CD4-positive, alpha-beta T cell treated with Interleukin-1 beta for 1 hour (primary cell): Measurements from ENCODE around the gene BRD9.

Source experiments
- DNase-seq, 2 donors: peaks; one replicate each; pipeline ENCODE4 v3.0.0-alpha.2; 2020 to 2022

The BRD9 gene

DNA sequence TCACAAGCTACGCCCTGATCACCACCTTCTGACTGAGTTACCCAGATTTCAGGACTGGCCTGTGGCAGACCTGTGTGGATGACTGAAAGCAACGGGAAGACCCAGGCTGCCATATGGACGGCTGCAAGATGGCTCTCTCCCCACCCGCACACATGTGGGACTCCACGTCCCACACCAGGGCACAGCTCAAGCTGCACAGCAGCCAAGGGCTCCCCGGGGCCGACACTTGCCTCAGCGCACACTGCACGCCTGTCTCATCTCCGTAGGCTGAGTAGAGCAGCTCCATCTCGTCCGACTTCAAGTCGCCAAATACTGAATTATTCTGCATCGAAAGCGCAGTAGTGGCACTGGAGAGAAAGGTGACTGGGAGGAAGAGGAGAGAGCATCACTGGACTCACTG, 14.5 kb downstream of the BRD9 start:
- DNase-seq = no peak

DNA sequence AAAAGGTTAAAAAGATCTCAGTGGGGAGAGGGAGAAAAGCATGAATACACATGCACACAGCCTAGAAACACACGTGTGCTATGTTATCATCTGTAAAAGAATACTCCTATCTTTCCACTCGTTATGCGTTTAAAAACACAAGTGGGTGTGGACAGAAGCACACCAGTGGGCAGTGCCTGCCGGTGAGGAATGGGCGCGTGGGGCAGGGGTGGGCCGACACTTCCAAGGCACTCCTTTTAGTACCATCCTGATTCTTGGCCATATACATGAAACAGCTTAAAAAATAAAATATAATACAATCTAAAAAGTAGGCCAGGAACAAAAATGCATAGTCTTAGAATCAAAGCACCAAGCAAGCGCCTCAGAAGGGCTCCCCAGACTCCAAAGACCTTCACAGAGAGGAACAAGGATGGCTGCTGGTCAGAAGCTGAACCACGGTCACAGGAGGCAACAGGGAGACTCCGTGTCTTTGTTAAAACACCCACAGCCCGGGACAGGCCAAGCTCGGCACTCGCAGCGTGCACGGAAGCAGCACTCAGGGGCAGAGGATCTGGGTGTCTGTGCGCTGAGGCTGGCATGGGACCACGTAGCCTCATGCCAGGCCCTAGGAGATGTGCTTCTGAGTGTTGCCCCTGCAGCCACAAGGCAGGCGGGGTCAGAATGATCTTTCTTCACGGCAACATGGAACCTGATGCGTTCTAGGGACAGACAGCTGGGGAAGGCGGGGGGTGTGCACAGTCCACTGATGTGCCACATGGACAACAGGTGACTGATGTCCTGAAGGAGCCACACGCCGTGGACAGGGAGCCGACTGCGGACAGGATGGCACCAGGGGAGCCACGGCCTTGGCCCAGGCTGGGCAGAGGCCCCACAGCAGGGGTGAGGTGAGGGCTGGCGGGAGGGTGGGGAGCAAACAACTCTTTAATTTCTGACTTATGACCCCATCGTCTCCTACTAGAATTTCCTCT, 15.9 kb downstream of the BRD9 start:
- no peak for DNase-seq

DNA sequence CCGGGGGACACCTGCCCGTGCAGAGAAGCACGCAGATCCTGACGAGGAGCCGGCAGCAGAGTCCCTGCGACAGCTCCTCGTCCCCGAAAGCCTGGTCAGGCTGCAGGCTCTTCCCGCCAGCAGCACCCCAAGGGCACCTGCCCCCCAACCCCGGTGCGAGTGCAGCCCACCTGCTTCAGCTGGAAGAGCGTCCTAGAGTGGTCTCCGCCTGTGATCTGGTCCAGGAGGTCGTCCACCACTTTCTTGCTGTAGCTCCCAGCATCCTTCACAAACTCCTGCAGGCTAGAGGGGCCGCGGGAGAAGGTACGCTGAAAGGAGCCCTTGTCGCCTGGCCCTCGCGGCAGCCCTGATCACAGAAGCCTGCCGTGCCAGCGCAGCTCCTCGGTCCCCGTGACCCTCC, 16.7 kb downstream of the BRD9 start:
- DNase-seq = no peak

DNA sequence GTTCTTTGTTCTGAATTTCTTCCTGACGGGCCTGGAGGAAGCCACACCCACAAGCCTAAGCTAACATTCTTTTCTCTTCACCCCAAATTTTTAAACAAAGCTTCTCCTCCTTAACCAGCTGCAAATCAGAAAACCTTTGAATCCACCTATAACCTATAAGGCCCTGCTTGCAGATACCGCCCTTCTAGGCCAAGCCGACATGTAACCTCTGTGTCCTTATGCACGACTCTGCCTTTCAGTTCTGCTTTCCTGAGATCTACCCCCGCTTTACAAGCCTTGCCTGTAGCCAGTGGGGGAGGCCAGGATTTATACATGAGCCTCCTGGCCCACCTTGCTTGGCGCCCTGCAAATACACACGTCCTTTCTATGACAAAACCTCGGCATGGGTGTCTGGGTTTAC, 19.3 kb downstream of the BRD9 start:
- DNase-seq = no peak

DNA sequence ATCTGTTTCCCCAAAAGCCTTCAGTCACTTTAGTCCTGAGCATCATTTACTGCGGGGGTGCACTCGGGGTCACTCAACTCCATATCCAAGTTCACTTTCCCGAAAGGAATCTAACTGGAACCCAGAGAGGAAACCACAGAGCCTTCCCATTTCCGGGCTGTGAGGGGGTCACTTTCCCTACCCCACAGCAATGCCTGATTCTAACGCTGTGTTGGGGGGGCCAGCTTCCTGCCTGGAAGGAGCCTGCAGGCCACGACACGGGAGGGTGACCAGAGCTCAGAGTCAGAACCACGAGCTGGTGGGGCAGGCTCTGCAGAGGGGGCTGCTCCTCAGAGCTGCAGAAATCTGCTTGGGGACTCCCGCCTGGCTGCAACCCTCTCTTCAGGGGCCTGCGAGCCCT, 20.3 kb downstream of the BRD9 start:
- no peak for DNase-seq

DNA sequence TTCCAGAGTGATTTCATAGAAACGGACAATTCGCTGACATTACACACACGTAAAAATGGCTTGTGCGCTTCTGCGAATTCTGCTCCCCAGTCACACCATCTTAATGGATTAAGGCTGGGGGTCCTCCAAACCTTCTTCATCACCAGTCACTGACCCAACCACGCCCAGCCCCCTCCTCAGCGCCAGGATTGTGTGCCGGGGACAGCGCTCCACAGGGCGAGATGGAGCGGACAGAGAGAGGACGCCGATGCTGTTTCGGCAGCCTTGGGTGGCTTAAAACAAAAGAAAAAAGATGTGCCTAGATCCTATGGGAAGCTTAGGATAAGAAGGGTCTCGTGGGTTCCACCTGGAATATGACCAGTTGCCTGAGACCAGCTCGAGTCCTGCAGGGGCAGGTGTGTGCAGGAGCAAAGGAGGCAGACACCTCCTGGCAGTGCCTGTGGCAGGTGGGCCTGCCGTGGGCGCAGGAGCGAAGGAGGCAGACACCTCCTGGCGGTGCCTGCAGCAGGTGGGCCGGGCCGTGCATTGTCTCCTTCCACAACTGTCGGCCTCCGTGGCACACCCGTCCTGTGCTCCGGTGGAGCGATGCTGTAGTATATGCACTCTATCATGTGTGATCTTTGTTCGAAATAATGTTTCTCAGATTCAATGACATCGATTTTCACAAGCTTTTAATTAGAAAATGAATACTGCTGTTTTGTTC, 20.9 kb downstream of the BRD9 start:
- no peak for DNase-seq

DNA sequence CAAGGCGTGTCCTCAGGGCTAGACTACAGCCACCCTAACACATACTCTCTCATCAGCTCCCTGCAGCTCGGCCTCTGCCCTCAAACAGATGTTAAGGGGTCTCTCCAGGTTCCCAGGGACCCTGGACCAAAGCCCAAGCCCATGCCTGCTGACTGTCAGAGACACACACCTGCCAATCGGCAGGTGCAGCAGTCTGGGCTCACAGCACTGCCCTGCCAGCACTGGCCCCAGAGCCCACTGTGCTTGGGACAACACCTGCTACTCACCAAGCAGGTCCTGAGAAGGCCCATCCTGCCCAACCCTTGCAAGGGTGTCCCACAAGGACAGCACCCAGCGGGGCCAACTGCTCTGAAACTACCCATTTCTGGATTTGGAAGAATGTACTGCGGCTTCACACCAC, 21.6 kb downstream of the BRD9 start:
- DNase-seq = no peak

DNA sequence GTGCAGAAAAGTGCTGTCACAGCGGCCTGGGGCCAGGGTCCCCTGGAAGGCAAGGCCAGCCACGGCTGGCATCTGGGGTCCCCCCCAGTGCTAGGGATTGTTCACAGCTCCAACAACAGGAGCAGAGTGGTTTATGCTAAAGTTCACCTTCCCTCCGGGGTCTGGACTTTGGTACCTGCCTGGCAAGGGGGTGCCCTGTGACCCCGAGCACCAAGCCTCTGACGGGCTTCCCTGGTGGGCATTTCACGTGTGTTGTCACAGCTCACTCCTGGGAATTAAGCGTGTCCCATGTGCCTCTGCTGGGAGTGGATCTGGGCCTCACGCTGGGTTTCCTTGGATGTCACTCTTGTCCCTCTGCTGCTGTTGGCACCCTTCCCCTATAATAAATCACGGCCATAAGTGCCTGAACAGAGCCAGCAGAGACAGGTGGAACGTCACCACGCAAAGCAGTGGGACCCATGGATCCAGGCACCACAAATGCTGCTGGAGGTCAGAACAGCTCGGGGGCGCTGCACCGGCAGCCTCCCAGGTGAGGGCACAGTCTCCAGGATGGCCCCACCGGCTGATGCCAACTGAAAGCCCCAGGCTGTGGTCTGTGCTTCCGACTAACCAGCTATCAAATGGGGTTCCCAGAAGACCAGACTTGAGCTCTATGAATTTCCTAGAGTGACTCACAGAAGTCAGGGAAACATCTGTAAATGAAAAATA, 24.0 kb downstream of the BRD9 start:
- no peak for DNase-seq

DNA sequence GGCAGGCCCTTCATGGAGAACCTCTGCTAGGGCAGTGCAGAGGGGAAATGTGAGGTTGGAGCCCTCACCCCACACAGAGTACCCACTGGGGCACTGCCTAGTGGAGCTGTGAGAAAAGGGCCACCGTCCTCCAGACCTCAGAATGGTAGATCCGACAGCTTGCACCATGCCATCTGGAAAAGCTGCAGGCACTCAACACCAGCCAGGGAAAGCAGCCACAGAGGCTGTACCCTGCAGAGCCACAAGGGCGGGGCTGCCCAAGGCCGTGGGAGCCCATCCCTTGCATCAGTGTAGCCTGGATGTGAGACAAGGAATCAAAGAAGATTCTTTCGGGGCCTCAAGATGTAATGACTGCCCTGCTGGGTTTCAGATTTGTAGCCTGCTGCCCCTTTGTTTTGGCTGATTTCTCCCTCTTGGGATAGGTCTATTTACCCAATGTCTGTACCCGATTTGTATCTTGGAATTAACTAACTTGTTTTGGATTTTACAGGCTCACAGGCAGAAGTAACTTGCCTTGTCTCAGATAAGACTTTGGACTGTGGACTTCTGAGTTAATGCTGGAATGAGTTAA, 25.2 kb downstream of the BRD9 start:
- DNase-seq = no peak

DNA sequence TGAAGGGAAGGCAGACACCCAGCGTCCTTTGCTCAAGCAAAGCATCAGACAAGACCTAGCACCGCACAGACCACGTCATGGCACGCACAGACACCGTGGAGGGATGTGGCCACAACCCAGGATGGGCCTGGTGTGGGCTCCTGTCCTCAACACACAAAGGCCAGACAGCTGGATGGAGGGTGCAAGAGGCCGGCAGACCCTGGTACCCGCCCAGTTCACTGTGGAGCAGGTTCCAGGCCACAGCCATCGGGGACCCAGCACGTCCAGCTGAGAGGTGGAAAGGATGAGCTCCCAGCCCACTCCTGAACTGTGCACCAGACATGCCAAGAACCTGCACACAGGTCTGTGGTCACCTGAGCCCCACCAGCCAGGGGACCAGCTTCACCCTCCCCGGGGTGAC, 26.8 kb downstream of the BRD9 start:
- no peak for DNase-seq

DNA sequence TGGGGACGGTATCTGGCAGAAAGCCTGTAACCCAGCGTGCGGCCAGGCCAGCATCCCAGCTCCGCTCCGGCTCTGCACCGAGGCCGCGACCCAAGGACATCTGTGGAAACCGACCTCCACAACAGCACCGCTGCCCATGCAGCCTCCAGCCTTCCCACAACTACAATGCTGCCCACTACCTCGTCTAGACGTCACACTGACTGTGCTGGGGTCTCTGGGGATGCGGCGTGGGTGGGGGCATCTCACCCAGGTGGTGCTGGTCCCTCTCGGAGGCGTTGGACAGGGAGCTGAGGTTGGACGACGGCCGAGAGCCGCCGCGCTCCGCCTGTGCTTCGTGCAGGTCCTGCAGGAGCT, 27.5 kb downstream of the BRD9 start:
- no peak for DNase-seq

DNA sequence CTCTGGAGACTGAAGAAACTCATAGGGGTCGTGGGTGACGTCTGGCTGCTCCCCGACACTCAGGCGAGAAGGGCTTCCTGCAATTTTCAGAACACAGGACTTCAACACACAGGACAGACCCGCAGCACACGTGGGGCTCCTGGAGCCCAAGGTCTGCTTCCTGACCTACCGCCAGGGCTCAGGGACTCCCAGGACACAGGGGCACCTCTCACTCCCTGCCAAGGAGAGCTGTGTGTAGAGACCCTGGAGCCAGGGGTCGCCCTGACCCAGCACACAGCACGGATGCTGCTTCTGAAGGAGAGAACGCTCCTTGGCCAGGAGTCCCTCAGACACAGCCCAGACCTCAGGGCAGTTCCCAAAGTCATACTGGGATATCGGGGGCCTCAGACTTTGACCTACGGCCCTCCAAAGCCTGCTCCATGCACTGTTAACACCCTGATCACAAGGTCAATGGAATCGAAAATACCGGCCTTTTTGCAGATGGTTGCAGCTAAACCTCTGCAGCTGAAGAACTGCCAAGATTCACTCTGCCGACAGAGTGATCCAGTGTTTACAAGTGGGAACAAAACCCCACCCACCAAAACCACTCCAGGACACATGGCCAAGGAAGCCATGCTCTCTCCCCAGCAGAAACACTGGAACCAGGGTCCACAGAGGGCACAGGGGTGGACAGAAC, 28.0 kb downstream of the BRD9 start:
- no peak for DNase-seq

DNA sequence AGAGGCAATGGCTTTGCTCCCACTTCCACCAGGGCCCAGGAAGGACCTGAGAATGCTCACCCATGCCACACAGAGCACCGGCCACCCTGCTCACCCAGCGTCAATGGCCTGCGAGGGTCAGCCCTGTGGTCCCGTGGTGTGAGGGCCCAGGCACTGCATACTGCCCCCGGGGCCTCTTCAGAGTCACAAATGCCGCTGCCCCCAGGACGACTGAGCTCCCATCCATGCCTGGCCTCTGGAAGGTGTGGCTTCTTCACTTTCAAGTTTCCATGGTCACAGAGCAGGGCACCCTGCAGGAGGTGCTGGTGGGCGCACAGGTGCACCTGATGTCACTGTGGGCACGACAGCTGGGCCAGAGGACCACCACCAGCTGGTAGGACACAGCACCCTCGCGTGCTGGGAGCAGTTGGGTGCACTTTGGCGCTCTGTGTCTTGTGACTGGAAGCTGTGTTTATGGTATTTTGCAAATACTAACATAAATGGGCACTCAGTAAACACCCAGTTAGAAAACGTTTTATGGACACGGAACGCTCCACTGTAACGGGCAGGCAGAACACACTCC, 29.3 kb downstream of the BRD9 start:
- DNase-seq = no peak

DNA sequence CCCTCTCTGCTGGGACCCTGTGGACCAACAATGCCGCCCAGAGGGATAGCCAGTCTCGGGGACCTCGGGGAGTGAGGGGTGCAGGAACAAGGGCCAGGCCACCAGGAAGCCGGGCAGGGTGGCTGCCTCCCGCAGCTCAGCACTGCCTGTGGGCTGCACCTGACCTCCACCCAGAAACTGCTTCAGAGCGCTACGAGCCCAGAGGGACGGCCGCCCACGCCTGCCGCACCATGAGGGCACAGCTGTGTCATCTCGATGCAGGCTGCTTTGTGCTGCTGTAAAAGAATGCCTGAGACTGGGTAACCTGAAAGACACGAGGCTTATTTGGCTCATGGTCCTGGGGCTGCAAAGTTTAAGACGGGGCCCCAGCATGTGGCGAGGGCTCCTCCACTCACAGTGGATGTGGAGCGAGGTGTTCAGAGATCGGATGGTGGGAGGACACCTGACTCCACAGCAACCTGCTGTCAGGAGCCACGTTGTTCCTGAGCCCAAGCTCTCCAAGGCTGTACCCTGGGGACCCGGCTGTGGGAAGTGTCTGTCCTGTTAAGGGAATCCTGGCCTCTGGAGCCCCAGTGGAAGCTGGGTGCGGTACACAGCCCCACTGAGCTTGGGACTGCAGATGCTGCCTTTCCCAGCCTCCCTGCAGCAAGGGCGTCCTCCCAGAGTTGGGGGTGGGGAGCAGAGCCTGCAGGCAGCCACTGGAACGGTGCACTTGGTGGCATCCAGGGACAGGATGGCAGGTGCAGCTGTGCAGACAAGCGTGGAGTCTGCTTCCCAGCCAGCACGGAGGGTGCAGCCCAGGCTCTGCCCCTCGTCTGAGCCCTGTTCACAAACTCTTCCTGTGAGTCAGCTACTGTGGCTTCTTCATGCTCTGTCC, 30.0 kb downstream of the BRD9 start:
- DNase-seq = no peak

DNA sequence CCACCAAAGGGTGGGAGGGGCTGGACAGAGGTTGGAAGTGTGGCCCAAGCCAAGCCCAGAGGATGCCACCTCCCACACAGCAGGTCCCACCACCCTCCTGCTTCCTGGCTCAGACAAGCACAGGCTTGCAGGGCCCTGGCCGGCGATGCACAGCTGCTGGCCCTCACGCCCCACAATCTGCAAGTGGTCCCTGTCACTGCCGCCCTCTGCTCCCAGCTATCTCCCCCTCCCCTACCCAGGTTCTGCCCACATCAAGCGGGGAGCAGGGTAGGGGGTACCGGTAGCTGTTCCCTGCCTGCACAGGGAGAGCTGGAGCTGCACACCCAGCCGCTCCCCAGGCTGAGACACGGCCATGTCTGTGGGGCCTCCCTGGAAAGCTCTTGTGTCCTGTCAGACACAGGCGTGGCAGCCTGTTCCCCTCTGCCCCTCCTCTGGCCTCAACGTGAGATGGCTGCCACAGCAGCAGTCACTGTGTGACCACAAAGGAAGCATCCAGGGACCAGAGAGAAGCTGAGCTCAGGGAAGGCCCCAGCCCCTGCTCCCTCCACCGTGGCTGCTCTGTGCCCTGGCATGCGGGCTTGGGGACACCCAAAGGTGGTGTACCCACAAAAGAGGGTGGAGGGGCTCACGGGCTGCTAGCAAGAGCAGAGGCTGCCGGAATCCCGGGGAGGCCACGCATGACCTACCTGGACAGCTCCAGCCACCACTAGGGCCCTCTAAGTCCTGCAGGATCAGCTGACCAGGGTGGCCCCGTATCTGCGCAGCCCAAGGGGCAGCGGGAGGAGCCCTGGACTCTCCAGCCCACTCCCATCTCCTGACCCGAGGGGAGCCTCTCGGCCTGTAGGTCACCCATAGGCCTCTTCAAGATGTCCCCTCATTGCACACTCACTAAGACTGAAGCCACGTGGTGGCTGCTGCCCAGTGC, 30.9 kb downstream of the BRD9 start:
- DNase-seq = no peak

DNA sequence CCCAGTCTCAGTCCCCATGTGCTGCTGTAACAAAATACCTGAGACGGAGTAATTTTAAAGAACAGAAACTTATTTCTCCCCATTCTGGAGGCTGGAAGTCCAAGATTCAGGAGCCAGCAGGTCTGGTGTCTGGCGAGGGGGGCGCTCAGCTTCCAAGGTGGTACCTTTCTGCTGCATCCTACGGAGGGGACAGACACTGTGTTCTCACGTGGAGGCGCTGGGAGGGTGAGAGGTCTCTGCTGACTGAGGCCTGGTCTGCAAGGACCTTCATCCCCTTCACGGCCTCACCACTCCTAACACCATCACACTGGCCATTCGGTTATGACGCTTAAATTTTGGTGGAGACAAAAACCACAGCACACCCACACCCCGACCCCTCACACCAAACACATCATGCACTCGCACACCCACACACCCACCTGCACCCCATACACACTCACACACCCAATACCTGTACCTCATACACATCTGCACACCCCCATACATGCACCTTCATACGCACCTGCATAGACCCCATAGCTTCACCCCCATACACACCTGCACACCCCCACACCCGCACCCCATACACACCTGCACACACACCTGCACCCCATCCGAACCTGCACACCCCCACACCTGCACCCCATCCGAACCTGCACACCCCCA, 32.0 kb downstream of the BRD9 start:
- DNase-seq = no peak

DNA sequence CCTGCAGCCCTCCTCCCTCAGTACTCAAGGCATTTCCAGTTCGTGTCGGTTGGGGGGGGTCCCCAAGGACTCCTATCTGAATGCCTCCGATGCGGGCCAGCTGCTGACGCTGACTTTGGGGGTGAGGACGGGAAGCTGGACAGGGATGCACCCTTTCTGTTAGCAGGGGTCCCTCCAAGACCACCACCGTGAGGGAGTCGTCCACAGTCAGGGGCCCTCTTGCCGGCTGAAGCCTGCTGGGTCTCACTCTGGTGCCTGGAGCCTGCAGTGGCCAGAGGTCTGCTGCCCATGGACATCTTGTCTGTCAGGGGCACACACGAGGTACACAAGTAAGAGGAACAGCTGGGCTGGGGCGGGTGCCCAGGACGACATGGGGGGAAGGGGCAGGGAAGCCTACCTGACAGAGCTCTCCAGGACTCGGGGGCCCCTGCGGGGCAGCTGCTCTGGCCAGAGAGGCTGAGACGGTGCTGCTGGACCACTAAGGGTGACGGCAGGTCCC, 32.8 kb downstream of the BRD9 start:
- DNase-seq = no peak

DNA sequence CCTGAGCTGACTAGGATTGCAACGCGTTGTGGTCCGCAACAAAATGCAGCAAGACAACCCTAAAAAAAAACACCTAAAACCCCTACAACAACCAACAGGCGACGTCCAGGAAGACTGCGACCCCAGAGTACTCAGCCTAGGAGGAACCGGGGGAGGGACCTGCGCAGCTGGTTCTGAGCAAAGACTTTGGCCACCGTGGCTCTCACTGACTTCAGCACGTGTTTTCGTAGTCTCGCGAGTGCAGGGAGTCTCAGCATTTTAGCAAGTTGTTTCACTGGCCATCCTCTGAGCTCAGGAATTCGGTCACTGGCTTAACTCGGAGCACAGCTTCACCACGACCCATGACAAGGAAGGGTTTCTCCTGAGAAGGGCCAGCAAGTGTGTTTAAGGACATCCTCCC, 33.2 kb downstream of the BRD9 start:
- no peak for DNase-seq

DNA sequence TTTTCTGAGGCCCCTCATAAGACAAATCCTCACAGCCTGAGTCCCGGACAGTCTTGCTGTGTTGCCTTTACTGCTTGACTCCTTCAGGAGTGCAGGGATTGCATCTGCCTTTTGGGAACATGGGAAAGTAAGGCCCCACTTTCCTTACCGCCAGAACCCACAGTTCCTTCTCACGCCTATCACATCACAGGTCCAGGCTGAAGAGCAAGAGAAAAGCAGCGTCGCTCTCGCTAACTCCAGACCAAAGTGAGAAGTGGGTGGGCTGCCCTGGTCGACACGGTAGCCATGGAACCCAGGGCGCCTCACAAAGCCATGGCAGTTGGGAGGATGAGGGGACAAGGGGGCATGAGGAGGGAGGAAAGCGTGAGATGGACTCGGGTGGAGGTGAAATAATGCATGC, 33.9 kb downstream of the BRD9 start:
- DNase-seq = no peak
